H9 (cell line): Measurements from ENCODE around the gene STN1. TPM values are rescaled to one million over a fixed set of nuclear protein-coding genes. Genes with fewer than 3 reads are reported as not detected.

ENCODE experiments used
- DNase-seq: peaks from one replicate; pipeline ENCODE4 v3.0.0-alpha.2; 2017
- H2AFZ ChIP-seq: one replicate; pipeline ENCODE4 v1.6.1; 2013; ENCODE audit warnings: mild to moderate bottlenecking, low read length, control low read depth, moderate library complexity
- H2AK5ac ChIP-seq: 2 replicates; pipeline ENCODE4 v1.6.1; 2013; ENCODE audit warnings: low read length, control low read depth, mixed read lengths; ENCODE audit not compliant: insufficient read length
- H2BK120ac ChIP-seq: one replicate; pipeline ENCODE4 v1.6.1; 2013; ENCODE audit warnings: low read depth, mild to moderate bottlenecking, low read length, control low read depth, inconsistent platforms; ENCODE audit not compliant: poor library complexity, severe bottlenecking
- H2BK12ac ChIP-seq: 2 replicates; pipeline ENCODE4 v1.6.1; 2013; ENCODE audit warnings: low read length, control low read depth, mixed read lengths, low read depth; ENCODE audit not compliant: insufficient read length
- H2BK15ac ChIP-seq: 2 replicates; pipeline ENCODE4 v1.6.1; 2013; ENCODE audit warnings: low read depth, low read length, control low read depth
- H2BK20ac ChIP-seq: one replicate; pipeline ENCODE4 v1.6.1; 2013; ENCODE audit warnings: low read depth, mild to moderate bottlenecking, low read length, control low read depth, inconsistent platforms; ENCODE audit not compliant: poor library complexity, severe bottlenecking
- H2BK5ac ChIP-seq: 2 replicates; pipeline ENCODE4 v1.6.1; 2013; ENCODE audit warnings: low read length, control low read depth, mixed read lengths; ENCODE audit not compliant: insufficient read length
- H3K14ac ChIP-seq: 2 replicates; pipeline ENCODE4 v1.6.1; 2013; ENCODE audit warnings: low read length, control low read depth; ENCODE audit not compliant: insufficient read depth
- H3K18ac ChIP-seq: 2 replicates; pipeline ENCODE4 v1.6.1; 2013; ENCODE audit warnings: low read depth, mild to moderate bottlenecking, mixed read lengths, low read length, control low read depth; ENCODE audit not compliant: insufficient read length
- H3K23ac ChIP-seq: 2 replicates; pipeline ENCODE4 v1.6.1; 2013; ENCODE audit warnings: low read length, control low read depth, mixed read lengths, low read depth; ENCODE audit not compliant: insufficient read length
- H3K23me2 ChIP-seq: 2 replicates; pipeline ENCODE4 v1.6.1; 2013; ENCODE audit warnings: low read depth, mild to moderate bottlenecking, mixed read lengths, low read length, control low read depth; ENCODE audit not compliant: insufficient read length, poor library complexity, severe bottlenecking
- H3K27ac ChIP-seq: 2 replicates; pipeline ENCODE4 v1.5.1; 2013; ENCODE audit warnings: low read length, control low read depth, mixed read lengths, low read depth; ENCODE audit not compliant: insufficient read length
- H3K27me3 ChIP-seq: 2 replicates; pipeline ENCODE4 v1.6.1; 2013; ENCODE audit warnings: low read length, control low read depth, inconsistent platforms; ENCODE audit not compliant: insufficient read depth
- H3K4ac ChIP-seq: 2 replicates; pipeline ENCODE4 v1.6.1; 2013; ENCODE audit warnings: low read depth, mild to moderate bottlenecking, control low read depth, inconsistent platforms, low read length, moderate library complexity
- H3K4me1 ChIP-seq: 2 replicates; pipeline ENCODE4 v1.6.1; 2013; ENCODE audit warnings: low read length, control low read depth, inconsistent platforms; ENCODE audit not compliant: insufficient read depth
- H3K4me2 ChIP-seq: 2 replicates; pipeline ENCODE4 v1.6.1; 2013; ENCODE audit warnings: low read length, control low read depth, mixed read lengths; ENCODE audit not compliant: insufficient read length, insufficient read depth
- H3K56ac ChIP-seq: 2 replicates; pipeline ENCODE4 v1.6.1; 2013; ENCODE audit warnings: low read depth, mild to moderate bottlenecking, mixed read lengths, low read length, control low read depth; ENCODE audit not compliant: insufficient read length
- H3K79me1 ChIP-seq: 2 replicates; pipeline ENCODE4 v1.6.1; 2013; ENCODE audit warnings: low read depth, mild to moderate bottlenecking, moderate library complexity, low read length, control low read depth, inconsistent platforms; ENCODE audit not compliant: insufficient read depth, poor library complexity, severe bottlenecking
- H3K79me2 ChIP-seq: 2 replicates; pipeline ENCODE4 v1.6.1; 2013; ENCODE audit warnings: low read length, control low read depth, inconsistent platforms; ENCODE audit not compliant: insufficient read depth
- H3K9ac ChIP-seq: 2 replicates; pipeline ENCODE4 v1.6.1; 2013; ENCODE audit warnings: low read length, control low read depth, mixed read lengths; ENCODE audit not compliant: insufficient read length; ENCODE audit errors: extremely low read depth
- H3K9me3 ChIP-seq: one replicate; pipeline ENCODE4 v1.6.1; 2013; ENCODE audit warnings: low read depth, low read length, inconsistent platforms; ENCODE audit not compliant: control insufficient read depth
- H3T11ph ChIP-seq: one replicate; pipeline ENCODE4 v1.6.1; 2013; ENCODE audit warnings: mild to moderate bottlenecking, low read length, control low read depth, inconsistent platforms
- H4K20me1 ChIP-seq: one replicate; pipeline ENCODE4 v1.6.1; 2013; ENCODE audit not compliant: control insufficient read depth, insufficient read length, insufficient read depth
- H4K5ac ChIP-seq: 2 replicates; pipeline ENCODE4 v1.6.1; 2013; ENCODE audit warnings: low read depth, mild to moderate bottlenecking, mixed read lengths, low read length, control low read depth; ENCODE audit not compliant: insufficient read length
- H4K8ac ChIP-seq: replicated peaks from 2 replicates; pipeline ENCODE4 v1.6.1; 2013; ENCODE audit warnings: low read length, control low read depth, mixed read lengths, low read depth; ENCODE audit not compliant: insufficient read length
- H4K91ac ChIP-seq: 2 replicates; pipeline ENCODE4 v1.6.1; 2013; ENCODE audit warnings: low read depth, mild to moderate bottlenecking, moderate library complexity, mixed read lengths, low read length, control low read depth; ENCODE audit not compliant: insufficient read length
- H3K27ac Mint-ChIP-seq, 3 experiments: 2 replicates in 2 of 3; 3 replicates in 1 of 3; pipeline ENCODE4 v1.8.0; 2020 to 2021; ENCODE audit warnings: mixed read lengths in 3 of 3, mild to moderate bottlenecking in 1 of 3, moderate library complexity in 1 of 3
- H3K27me3 Mint-ChIP-seq: 2 replicates; pipeline ENCODE4 v1.8.0; 2021; ENCODE audit warnings: low read depth, mild to moderate bottlenecking, moderate library complexity, mixed read lengths
- H3K36me3 Mint-ChIP-seq, 3 experiments: 2 replicates in 2 of 3; 3 replicates in 1 of 3; pipeline ENCODE4 v1.8.0; 2020 to 2021; ENCODE audit warnings: low read depth in 3 of 3, mixed read lengths in 3 of 3; ENCODE audit not compliant: insufficient read depth in 1 of 3
- H3K4me1 Mint-ChIP-seq, 2 experiments: 2 replicates each; pipeline ENCODE4 v1.8.0; 2020; ENCODE audit warnings: mixed read lengths in 2 of 2
- H3K4me3 Mint-ChIP-seq, 2 experiments: 2 replicates in 1 of 2; 3 replicates in 1 of 2; pipeline ENCODE4 v1.8.0; 2020 to 2021; ENCODE audit warnings: mild to moderate bottlenecking in 2 of 2, mixed read lengths in 2 of 2, moderate library complexity in 1 of 2
- H3K9me3 Mint-ChIP-seq, 2 experiments: 2 replicates in 1 of 2; 3 replicates in 1 of 2; pipeline ENCODE4 v1.8.0; 2020; ENCODE audit warnings: mild to moderate bottlenecking in 2 of 2, mixed read lengths in 2 of 2, moderate library complexity in 1 of 2
- WGBS: extraction: QIAGEN DNeasy Blood & Tissue Kit; methylation state at CpG from one replicate; pipeline ENCODE4 v1.1.7; 2013; ENCODE audit warnings: missing lambda C conversion rate, low lambda C conversion rate, mixed read lengths; ENCODE audit not compliant: insufficient read length; ENCODE audit errors: extremely low coverage; 5-methylcytosine and 5-hydroxymethylcytosine counted together
- total RNA-seq: library from RNA; stranded (reverse); gene quantifications from 2 replicates; pipeline ENCODE4 v1.2.1, GENCODE V29; 2021
- TF ChIP-seq, protein P1 (sequence below): fragments of 200-600 bp; sonication (generic); conservative IDR thresholded peaks from 3 replicates; pipeline ENCODE4 v1.8.0; 2021; ENCODE audit warnings: antibody characterized with exemption, mild to moderate bottlenecking

STN1 gene
- total RNA-seq, 1 experiment from 2014 or later = 11.3 TPM

DNA sequence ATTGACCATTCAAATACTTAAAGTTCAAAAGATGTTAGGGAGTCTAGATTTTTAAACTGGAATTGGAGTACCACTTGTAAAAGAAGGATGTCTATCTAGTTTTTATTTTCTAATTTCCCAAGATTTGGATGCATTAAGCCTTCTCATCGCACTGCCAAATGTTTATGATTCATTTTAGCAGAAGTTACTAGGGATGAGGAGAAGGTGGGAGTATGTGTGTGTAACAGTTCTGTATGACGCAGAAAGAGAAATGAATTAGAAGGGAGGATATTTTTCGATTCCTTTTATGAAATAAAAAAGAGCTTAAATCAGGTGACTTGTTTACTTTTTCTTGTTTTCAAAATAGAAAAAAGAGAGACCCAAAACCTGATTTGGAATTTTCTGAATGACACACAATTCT, 42.1 kb upstream of the STN1 start:
- Histone ChIP-seq H2AFZ (no peak overlapping the region), H3K23me2 (no peaks in the 10 kb centered on the region), H2BK15ac (no peak overlapping the region), H3K79me2 (no peaks in the 10 kb centered on the region), H3K14ac (no peak overlapping the region), H3K27me3 (no peaks in the 10 kb centered on the region), H3K23ac (no peak overlapping the region), H4K5ac (no peak overlapping the region), H3K4ac (no peak overlapping the region), H2AK5ac (no peak overlapping the region), H3K27ac (no peak overlapping the region), H4K20me1 (no peaks in the 10 kb centered on the region), H3K9ac (no peak overlapping the region), H3K56ac (no peak overlapping the region), H2BK5ac (no peak overlapping the region), H4K91ac (no peak overlapping the region), H3K18ac (no peak overlapping the region), H3K4me2 (no peak overlapping the region), H2BK20ac (no peak overlapping the region), H3T11ph (no peak overlapping the region), H2BK12ac (no peak overlapping the region), H4K8ac (no peak overlapping the region), H3K79me1 (no peaks in the 10 kb centered on the region), H3K4me1 (no peaks in the 10 kb centered on the region), H2BK120ac (no peak overlapping the region), H3K9me3 (no peaks in the 10 kb centered on the region)
- no CpG with 5 or more reads among the region's 3 CpGs for WGBS
- no peaks in the 10 kb centered on the region for H3K9me3 Mint-ChIP-seq
- H3K27me3 Mint-ChIP-seq = no peaks in the 10 kb centered on the region; the same call in 1 of the 2 replicates
- DNase-seq = no peak
- no peak overlapping the region for H3K27ac Mint-ChIP-seq
- TF ChIP-seq, protein P1, sequence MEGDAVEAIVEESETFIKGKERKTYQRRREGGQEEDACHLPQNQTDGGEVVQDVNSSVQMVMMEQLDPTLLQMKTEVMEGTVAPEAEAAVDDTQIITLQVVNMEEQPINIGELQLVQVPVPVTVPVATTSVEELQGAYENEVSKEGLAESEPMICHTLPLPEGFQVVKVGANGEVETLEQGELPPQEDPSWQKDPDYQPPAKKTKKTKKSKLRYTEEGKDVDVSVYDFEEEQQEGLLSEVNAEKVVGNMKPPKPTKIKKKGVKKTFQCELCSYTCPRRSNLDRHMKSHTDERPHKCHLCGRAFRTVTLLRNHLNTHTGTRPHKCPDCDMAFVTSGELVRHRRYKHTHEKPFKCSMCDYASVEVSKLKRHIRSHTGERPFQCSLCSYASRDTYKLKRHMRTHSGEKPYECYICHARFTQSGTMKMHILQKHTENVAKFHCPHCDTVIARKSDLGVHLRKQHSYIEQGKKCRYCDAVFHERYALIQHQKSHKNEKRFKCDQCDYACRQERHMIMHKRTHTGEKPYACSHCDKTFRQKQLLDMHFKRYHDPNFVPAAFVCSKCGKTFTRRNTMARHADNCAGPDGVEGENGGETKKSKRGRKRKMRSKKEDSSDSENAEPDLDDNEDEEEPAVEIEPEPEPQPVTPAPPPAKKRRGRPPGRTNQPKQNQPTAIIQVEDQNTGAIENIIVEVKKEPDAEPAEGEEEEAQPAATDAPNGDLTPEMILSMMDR = no peak
- no peaks in the 10 kb centered on the region for H3K36me3 Mint-ChIP-seq
- no peak overlapping the region for H3K4me3 Mint-ChIP-seq
- H3K4me1 Mint-ChIP-seq = no peaks in the 10 kb centered on the region
